Activated B cell treated with CpG ODN at 0.5 μM for 24 hours (primary cell): ENCODE measurements around the gene TSPAN9. TPM values are rescaled to one million over a fixed set of nuclear protein-coding genes. Genes with fewer than 3 reads are reported as not detected.

Experiments used
- ATAC-seq: fragments of 200-7000 bp; cut with Tn5 transposase; one replicate; pipeline ENCODE4 v1.10.0; 2021; ENCODE audit warnings: low read depth, mild to moderate bottlenecking, moderate library complexity
- CTCF ChIA-PET: fragments of 350-600 bp; sonication (Branson Sonifier 250); formaldehyde crosslinking; loops from one replicate; lab custom pipeline; 2021; ENCODE audit warnings: antibody characterized with exemption; lab: Charles Lee
- POLR2A ChIA-PET: fragments of 350-600 bp; sonication (Branson Sonifier 250); formaldehyde crosslinking; loops from one replicate; lab custom pipeline; 2021; ENCODE audit warnings: antibody characterized with exemption; lab: Charles Lee
- DNase-seq: peaks from one replicate; pipeline ENCODE4 v3.0.0; 2022
- H3K27ac Mint-ChIP-seq: one replicate; pipeline ENCODE4 v1.8.0; 2020; ENCODE audit warnings: mixed read lengths
- H3K27me3 Mint-ChIP-seq: one replicate; pipeline ENCODE4 v1.8.0; 2021; ENCODE audit warnings: mixed read lengths
- H3K36me3 Mint-ChIP-seq: one replicate; pipeline ENCODE4 v1.8.0; 2021; ENCODE audit warnings: low read depth, mixed read lengths
- H3K4me1 Mint-ChIP-seq: one replicate; pipeline ENCODE4 v1.8.0; 2021; ENCODE audit warnings: mixed read lengths
- H3K4me3 Mint-ChIP-seq: one replicate; pipeline ENCODE4 v1.8.0; 2020; ENCODE audit warnings: mild to moderate bottlenecking, mixed read lengths
- H3K9me3 Mint-ChIP-seq: one replicate; pipeline ENCODE4 v1.8.0; 2020; ENCODE audit warnings: mixed read lengths
- intact Hi-C: fragments of 100-400 bp; cut with micrococcal nuclease; formaldehyde crosslinking; loops from one replicate; pipeline ENCODE4 v1.15.1; 2024
- total RNA-seq: library from RNA; stranded (reverse); gene quantifications from 2 replicates; pipeline ENCODE4 v1.2.3, GENCODE V29; 2022
- TF ChIP-seq, protein P1 (sequence below): fragments of 200-600 bp; IDR thresholded peaks from one replicate; pipeline ENCODE4 v1.8.0; 2022; ENCODE audit warnings: antibody characterized with exemption, mild to moderate bottlenecking

TSPAN9 gene
- total RNA-seq, 1 donor from 2014 or later: 0.20 TPM

DNA sequence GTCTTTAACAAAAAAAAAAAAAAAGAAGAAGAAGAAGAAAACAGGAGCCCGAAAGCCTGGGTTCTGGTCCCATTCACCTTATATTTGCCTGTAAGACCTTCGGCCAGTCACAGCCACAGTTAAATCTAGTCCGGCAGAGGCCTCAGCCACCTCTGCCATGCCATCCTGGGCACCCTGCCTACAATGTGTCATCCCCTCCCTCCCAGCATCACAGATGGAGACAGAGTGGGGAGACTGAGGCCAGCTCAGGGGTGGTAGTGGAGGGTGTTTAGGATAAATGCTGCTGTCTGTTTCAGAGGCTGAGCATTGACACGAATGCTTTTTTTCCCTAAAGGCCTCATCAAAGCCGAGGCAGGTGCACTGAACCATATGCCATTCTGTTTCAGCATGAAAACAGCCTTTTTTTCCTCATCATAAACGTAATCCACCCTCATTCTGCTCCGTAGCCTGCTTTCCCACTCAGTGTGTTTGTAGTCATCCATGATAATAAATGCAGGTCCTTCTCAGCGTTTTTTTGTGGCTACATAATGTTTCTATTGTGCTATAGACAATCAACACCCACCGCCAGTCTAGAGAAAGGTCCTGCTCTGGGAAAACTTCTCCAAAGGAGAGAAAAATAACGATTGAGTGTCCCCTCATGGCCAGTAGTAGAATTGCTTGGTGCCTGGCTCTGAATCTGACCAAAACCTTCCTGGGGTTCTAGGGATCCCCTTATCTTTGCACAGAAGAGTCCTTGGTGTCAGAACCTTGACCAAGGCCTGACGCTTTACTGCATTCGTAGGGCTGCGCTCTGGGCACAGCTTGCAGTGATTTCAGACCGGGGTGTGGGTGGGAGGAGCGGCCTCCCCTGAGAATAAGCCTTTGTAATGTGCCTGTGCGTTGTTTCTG, 41.1 kb upstream of the TSPAN9 start:
- H3K36me3 Mint-ChIP-seq: no peaks in the 10 kb centered on the region
- no peaks in the 10 kb centered on the region for H3K9me3 Mint-ChIP-seq
- intact Hi-C loops: loop anchor here (10.0 kb wide), 1 partner anchor 341 kb away; no protein-coding TSS in a partner anchor
- H3K27me3 Mint-ChIP-seq: no peaks in the 10 kb centered on the region
- ChIA-PET CTCF (no interaction called here), POLR2A (no interaction called here)
- no peak overlapping the region for H3K4me3 Mint-ChIP-seq
- H3K4me1 Mint-ChIP-seq: no peaks in the 10 kb centered on the region
- no peak overlapping the region for H3K27ac Mint-ChIP-seq
- ATAC-seq (no peak), DNase-seq (no peak)
- TF ChIP-seq, protein P1, sequence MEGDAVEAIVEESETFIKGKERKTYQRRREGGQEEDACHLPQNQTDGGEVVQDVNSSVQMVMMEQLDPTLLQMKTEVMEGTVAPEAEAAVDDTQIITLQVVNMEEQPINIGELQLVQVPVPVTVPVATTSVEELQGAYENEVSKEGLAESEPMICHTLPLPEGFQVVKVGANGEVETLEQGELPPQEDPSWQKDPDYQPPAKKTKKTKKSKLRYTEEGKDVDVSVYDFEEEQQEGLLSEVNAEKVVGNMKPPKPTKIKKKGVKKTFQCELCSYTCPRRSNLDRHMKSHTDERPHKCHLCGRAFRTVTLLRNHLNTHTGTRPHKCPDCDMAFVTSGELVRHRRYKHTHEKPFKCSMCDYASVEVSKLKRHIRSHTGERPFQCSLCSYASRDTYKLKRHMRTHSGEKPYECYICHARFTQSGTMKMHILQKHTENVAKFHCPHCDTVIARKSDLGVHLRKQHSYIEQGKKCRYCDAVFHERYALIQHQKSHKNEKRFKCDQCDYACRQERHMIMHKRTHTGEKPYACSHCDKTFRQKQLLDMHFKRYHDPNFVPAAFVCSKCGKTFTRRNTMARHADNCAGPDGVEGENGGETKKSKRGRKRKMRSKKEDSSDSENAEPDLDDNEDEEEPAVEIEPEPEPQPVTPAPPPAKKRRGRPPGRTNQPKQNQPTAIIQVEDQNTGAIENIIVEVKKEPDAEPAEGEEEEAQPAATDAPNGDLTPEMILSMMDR: no peak

DNA sequence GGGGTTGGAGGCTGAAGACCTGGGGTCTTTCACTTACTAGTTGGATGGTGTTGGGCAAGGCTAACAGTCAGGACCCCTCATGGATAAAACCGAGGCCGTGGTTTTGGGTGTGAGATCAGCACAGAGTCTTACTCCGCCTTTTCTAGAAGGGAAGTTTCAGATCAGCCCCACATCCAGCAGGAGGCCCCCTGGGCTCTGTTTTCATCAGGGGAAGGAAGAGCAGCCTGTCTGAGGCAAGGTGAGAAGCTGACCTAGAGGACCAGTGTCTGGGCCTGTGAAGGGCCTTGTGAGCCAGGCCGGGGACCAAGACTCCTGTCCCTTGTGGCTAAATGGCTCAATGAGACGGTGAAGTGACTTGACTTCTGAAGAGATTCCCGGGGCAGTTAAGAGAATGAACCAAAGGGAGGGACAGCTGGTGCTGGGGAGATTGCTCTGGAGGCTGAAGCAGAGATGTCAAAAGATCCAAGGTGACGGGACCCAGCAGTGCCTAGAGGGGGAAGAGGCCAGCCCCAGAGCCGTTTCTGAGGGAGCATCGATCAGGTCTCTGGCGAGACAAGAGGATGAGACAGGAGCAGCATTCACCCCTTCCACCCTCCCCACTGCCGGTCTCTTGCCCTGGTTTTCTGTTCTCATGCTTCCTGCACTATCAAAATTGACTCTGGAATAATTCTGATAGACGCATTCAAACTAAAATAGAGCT, 40.1 kb upstream of the TSPAN9 start:
- no peak overlapping the region for H3K4me3 Mint-ChIP-seq
- CTCF ChIA-PET: no interaction called here
- H3K27ac Mint-ChIP-seq: no peak overlapping the region
- peaks cover 6% of the 10 kb centered on the region for H3K4me1 Mint-ChIP-seq
- no peaks in the 10 kb centered on the region for H3K36me3 Mint-ChIP-seq
- TF ChIP-seq, protein P1: no peak
- ATAC-seq (no peak), DNase-seq (no peak)
- intact Hi-C loops: loop anchor here (10.0 kb wide), 1 partner anchor 342 kb away; no protein-coding TSS in a partner anchor
- POLR2A ChIA-PET: no interaction called here
- H3K27me3 Mint-ChIP-seq: no peaks in the 10 kb centered on the region
- H3K9me3 Mint-ChIP-seq: no peaks in the 10 kb centered on the region

DNA sequence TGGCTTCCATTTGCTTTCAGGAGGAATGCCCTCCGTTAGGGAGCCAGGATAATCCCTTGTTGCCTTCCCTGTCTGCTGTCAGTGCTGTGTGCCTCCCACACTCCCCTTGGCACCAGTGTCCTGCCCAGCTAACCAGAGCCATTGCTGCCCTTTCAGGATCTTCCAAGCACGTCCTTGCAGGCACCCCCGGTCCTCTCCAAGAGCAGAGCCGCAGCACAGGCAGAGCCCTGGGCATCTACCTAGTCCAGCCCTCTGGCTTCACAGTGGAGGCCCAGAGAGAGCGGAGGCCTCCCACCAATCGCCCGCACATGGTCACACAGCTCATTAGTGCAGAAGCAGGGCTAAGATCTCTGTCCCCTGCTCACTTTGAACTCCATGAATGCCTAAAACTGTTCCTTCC, 39.0 kb upstream of the TSPAN9 start:
- H3K4me1 Mint-ChIP-seq: peaks cover 17% of the 10 kb centered on the region
- intact Hi-C loops: loop anchor here (10.0 kb wide), 1 partner anchor 343 kb away; no protein-coding TSS in a partner anchor
- DNase-seq (no peak), ATAC-seq (no peak)
- H3K27me3 Mint-ChIP-seq: peaks cover 4% of the 10 kb centered on the region
- H3K36me3 Mint-ChIP-seq: no peaks in the 10 kb centered on the region
- TF ChIP-seq, protein P1: no peak
- H3K27ac Mint-ChIP-seq: no peak overlapping the region
- POLR2A ChIA-PET: no interaction called here
- CTCF ChIA-PET: no interaction called here
- no peaks in the 10 kb centered on the region for H3K9me3 Mint-ChIP-seq
- H3K4me3 Mint-ChIP-seq: no peak overlapping the region

DNA sequence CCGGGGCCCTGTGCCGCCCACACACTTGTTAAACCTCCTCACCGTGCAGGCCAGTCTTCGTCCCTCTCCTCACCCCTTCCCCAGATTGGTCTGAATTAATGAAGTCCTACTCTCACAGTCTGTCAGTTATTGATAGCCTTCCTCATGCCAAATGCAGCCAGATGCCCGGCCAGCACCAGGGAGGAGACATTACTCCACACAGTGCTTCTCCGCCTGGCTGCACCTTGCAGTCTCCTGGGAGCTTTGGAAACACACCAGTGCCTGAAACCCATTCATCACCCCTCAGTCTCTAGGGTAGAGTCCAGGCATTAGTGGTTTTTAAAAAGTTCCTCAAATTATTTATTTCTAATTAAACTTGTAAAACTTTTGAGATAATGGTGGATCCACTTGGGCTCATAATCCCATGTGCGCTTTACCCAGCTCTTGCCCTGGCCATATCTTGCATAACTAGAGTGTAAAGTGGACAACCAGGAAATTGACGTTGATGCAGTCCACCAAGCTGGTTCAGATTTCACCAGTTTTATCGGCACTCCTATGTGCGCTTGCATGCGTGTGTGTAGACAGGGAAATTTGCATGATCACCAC, 38.2 kb upstream of the TSPAN9 start:
- CTCF ChIA-PET: no interaction called here
- no peak for ATAC-seq

More for the DNA sequence above, 38.2 kb upstream of the TSPAN9 start:
- no peak overlapping the region for H3K27ac Mint-ChIP-seq
- DNase-seq: no peak
- H3K9me3 Mint-ChIP-seq: no peaks in the 10 kb centered on the region
- intact Hi-C loops: loop anchor here (10.0 kb wide), 1 partner anchor 344 kb away; no protein-coding TSS in a partner anchor
- POLR2A ChIA-PET: no interaction called here
- peaks cover 20% of the 10 kb centered on the region for H3K4me1 Mint-ChIP-seq
- H3K4me3 Mint-ChIP-seq: no peak overlapping the region
- H3K27me3 Mint-ChIP-seq: peaks cover 13% of the 10 kb centered on the region
- TF ChIP-seq, protein P1: no peak
- H3K36me3 Mint-ChIP-seq: no peaks in the 10 kb centered on the region
